Body of pancreas (tissue), 4 donors: ENCODE measurements around the gene MLLT10.

ENCODE experiments used
- CTCF ChIP-seq, 7 experiments: fragments of 450-650 bp in 4 of 7; fragments of 200-600 bp in 3 of 7; sonication (generic) in 3 of 7; IDR thresholded peaks; one replicate each; pipeline ENCODE4 v1.5.1; 2016 to 2019; ENCODE audit warnings: antibody characterized with exemption in 7 of 7
- POLR2A ChIP-seq, 3 donors: fragments of 450-650 bp; IDR thresholded peaks; one replicate each; pipeline ENCODE4 v1.6.1; 2016; ENCODE audit warnings: antibody characterized with exemption in 3 of 3, mild to moderate bottlenecking in 2 of 3

GRCh38 chr10:21757185-21757901 is 223.3 kb downstream of the MLLT10 start:
- TF ChIP-seq POLR2A (IDR thresholded peaks at IDR 0.05) (no peak), CTCF (IDR thresholded peaks at IDR 0.05) (no peak)
